ENCODE results near the gene SMO.
"Not testable (repeated sequence)": the region's sequence is repeated elsewhere in the genome, so short reads cannot be mapped to it uniquely, and the experiment has no call there.

SMO gene

DNA sequence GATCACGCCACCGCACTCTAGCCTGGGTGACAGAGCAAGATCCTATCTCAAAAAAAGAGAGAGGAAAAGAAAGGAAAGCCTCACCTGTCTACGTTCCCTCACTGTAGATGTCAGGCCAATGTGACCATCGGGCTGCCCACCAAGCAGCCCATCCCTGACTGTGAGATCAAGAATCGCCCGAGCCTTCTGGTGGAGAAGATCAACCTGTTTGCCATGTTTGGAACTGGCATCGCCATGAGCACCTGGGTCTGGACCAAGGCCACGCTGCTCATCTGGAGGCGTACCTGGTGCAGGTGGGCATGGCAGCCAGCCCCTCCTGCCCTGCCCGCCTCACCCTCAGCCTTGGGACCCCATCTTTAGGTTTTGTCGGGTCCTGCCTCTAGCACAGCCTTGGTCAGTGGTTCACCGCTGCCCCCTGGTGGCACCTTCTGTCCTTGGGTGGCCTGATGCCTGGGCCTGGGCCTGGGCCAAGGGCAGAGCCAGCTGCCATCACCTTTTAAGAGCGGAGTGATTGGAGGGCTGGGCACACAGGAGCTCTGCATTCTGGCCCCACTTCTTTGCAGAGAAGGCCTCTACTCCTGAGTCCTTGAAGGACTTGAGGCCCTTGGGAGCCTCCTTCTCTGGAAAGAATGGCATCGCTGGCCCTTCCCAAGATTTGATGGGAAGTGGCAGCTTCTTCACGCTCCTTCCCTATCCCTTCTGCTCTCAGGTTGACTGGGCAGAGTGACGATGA is 22.0 kb downstream of the SMO start:
- DNase-seq, result peak; percentile 31

DNA sequence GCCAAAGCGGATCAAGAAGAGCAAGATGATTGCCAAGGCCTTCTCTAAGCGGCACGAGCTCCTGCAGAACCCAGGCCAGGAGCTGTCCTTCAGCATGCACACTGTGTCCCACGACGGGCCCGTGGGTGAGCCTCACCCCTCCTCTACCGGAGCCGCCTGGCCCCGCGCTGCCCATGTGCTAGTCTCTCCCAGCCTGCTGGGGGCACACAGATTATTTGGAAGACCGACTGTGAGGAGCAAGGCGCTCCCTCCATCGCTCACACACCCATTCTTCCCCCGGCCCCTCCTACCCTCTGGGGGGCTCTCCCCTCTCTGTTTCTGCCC is 22.5 kb downstream of the SMO start:
- DNase-seq, result no peak

DNA sequence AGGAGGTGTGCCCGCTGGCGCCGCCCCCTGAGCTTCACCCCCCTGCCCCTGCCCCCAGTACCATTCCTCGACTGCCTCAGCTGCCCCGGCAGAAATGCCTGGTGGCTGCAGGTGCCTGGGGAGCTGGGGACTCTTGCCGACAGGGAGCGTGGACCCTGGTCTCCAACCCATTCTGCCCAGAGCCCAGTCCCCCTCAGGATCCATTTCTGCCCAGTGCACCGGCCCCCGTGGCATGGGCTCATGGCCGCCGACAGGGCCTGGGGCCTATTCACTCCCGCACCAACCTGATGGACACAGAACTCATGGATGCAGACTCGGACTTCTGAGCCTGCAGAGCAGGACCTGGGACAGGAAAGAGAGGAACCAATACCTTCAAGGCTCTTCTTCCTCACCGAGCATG is 23.7 kb downstream of the SMO start:
- no peak for DNase-seq

DNA sequence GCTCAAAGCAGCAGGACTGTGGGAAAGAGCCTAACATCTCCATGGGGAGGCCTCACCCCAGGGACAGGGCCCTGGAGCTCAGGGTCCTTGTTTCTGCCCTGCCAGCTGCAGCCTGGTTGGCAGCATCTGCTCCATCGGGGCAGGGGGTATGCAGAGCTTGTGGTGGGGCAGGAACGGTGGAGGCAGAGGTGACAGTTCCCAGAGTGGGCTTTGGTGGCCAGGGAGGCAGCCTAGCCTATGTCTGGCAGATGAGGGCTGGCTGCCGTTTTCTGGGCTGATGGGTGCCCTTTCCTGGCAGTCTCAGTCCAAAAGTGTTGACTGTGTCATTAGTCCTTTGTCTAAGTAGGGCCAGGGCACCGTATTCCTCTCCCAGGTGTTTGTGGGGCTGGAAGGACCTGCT is 24.2 kb downstream of the SMO start:
- no peak for DNase-seq

DNA sequence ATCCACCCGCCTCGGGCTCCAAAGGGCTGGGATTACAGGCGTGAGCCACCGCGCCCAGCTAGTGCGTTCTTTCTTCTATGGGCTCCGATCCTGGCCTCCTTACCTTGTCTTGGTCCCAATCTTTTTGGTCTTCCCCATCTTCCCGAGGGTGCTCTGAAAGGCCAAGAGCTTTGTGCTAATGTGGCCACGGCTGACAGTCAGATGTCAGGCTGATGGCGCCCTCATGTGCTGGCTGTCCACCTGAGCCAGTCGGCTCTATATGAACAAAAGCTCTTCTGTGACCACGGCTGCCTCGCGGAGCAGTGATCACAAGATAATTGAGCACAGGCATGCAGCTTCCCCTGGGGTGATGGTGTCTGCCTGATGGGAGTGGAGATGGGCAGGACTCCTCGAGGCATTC is 25.4 kb downstream of the SMO start:
- DNase-seq, result no peak

DNA sequence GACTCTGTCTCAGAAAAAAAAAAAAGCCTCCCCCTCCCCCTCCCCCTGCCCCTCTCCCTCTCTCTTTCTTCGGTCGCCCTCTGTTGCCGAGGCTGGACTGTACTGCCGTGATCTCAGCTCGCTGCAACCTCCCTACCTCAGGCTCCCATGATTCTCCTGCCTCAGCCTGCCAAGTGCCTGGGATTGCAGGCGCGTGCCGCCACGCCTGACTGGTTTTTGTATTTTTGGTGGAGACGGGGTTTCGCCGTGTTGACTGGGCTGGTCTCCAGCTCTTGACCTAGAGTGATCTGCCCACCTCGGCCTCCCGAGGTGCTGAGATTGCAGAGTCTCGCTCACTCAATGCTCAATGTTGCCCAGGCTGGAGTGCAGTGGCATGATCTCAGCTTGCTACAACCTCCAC is 27.3 kb downstream of the SMO start:
- not testable (repeated sequence) for DNase-seq

- DNase-seq, result not testable (repeated sequence)
Measured at GRCh38 chr7:129216101-129216715, 27.8 kb downstream of the SMO start.

- not testable (repeated sequence) for DNase-seq
Measured at GRCh38 chr7:129216821-129217416, 28.5 kb downstream of the SMO start.

DNA sequence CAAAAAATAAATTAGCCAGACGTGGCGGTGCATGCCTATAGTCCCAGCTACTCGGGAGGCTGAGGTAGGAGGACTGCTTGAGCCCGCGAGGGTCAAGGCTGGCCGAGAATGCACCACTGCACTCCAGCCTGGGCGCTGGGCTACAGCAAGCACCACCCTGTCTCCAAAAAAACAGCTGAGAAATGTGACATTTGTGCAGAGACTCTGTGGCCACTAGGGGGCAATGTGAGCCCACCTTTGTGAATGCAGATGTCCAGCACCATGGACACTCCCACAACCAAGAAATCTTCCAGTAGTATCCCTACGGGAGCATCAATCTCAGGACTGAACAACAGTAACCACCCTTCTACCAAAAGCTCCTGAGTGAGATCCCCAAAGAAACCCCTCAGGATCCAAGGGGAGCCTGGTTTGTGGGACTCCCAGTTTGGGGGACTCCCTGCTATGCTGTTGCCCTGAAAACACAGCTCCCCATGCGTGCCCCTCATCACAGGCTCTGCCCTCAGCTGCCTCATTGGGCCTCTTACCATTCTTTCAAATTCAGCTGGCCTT is 30.2 kb downstream of the SMO start:
- DNase-seq, result peak; percentile 68

- not testable (repeated sequence) for DNase-seq
Measured at GRCh38 chr7:129219166-129219565, 30.7 kb downstream of the SMO start.

- peak; percentile 11 for DNase-seq
Measured at GRCh38 chr7:129222064-129222463, 33.6 kb downstream of the SMO start.

DNA sequence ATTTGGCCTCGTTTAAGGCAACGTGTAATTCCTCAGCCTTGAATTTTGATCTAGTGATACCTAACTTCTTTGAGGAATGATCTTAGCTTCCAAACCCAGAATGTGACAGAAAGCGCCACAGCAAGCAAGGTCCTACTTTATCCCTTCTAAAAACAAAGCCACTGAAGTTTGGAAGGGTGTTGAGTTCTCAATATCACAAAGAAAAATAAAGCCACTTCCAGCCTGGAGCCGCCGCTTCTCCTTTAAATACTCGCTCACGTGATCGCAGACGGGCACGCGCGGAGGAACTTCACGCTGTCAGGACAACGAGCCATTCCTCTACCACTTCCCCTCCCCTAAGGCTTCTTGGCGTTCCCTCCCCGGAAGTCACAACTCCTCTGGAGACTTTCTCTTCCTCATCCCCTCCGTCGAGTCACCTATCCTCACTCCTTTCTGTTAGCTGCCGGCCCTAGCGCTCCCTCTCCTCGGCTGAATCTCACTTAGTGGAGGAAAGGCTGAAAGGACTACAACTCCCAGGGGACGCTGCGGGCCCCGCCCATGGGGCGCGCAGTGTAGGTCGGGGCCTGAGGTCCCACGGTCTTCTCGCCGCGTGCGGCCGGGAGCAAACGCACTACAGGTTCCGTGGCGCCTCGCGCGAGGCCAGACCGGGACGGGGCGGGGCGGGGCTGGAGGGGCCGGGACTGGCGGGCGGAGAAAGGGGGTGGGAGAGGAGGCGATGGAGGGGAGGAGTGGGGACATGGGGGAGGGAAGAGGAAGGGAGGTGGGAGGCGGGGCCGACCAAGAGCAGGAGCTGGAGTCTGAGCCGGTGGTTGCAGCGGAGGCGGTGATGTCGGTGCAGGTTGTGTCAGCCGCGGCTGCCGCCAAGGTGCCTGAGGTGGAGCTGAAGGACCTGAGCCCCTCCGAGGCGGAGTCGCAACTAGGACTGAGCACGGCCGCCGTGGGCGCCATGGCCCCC is 36.1 kb downstream of the SMO start, which contains the start of gene AHCYL2:
Gene AHCYL2, plus strand, starts transcription at position 780 of the 955 bp plus-strand sequence.
- peak; percentile 96 for DNase-seq

GRCh38 chr7:129225206-129225930 is 36.9 kb downstream of the SMO start:
- DNase-seq, result peak; percentile 32

- no peak for DNase-seq
Measured at GRCh38 chr7:129225931-129226572, 37.6 kb downstream of the SMO start.

GRCh38 chr7:129227646-129228578 is 39.5 kb downstream of the SMO start:
- DNase-seq, result no peak

- DNase-seq, result no peak
Measured at GRCh38 chr7:129228633-129229032, 40.2 kb downstream of the SMO start.

- no peak for DNase-seq
Measured at GRCh38 chr7:129231666-129232065, 43.2 kb downstream of the SMO start.

GRCh38 chr7:129238546-129238945 is 50.1 kb downstream of the SMO start:
- no peak for DNase-seq

DNA sequence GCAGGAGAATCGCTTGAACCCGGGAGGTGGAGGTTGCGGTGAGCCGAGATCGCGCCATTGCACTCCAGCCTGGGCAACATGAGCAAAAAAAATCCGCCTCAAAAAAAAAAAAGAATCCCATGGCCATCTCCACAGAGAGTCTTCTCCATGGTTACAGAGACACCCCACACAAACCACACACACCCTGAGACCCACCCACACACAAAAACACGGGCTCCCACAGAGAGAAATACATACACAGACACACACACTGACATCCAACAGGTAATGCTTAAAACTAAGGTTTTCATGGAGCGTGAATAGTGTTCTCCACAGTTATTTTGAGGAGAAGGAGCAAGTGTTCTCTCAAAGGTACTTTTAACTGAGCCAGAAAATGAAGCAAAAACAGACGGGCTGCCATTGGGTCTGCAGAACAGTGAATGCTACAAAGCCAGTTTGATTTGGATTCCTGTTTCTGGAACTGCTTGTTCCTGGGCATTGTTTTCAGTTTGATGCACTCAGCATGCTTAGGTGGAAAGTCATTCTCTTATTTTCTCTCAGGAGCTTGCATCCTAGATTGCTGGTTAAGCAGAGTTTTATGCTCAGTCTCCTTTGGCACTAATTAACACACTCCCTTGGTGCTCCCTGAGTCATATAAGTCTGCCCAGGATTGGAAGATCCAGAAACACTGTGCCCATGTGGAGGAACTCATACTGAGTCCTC is 51.8 kb downstream of the SMO start:
- no peak for DNase-seq

- DNase-seq, result no peak
Measured at GRCh38 chr7:129244220-129244619, 55.8 kb downstream of the SMO start.
